GM19468 (cell line): Measurements from ENCODE around the gene TUB.

ENCODE experiments used
- ATAC-seq: cut with Tn5 transposase; IDR thresholded peaks from one replicate; pipeline ENCODE4 v1.9.1; 2021; ENCODE audit warnings: mild to moderate bottlenecking, moderate library complexity, moderate number of reproducible peaks; ENCODE audit not compliant: unreplicated experiment; ENCODE audit errors: extremely low read depth

The TUB gene

GRCh38 chr11:8041576-8041975 lies 39.4 kb upstream of the TUB start:
- ATAC-seq, result no peak

DNA sequence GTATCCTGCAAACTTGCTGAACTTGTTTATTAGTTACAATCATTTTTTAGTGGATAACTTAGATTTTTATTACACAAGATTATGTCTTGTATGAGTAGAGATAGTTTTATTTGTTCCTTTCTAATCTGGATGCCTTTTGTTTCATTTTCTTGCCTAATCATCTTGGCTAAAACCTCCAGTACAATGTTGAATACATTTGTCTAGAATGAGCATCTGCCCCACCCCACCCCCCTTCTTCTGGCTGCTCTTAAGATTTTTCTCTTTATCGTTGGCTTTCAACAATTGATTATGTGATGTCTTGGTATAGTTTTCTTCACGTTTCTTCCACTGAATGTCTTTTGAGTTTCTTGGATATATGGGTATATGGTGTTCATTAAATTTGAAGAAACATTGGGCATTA lies 37.3 kb upstream of the TUB start:
- no peak for ATAC-seq

DNA sequence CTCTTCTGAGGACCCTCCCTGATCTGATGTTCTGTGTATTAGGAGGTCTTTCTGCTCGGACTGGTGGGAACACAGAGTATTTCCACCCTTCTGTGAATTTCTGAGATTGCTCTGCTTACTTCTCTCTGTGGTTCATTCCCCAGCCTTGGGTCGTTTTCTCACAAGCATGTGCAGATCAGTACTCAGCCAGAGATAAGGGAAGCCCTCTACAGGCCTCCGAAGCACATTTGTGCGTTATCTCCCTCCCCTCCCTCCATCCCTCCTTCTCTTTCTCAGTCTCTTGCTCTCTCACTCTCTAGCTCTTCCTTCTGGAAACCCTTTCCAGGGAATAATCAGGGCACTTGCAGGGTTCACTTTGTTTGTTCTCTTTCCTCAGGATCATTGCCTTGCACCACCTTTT lies 35.2 kb upstream of the TUB start:
- no peak for ATAC-seq

DNA sequence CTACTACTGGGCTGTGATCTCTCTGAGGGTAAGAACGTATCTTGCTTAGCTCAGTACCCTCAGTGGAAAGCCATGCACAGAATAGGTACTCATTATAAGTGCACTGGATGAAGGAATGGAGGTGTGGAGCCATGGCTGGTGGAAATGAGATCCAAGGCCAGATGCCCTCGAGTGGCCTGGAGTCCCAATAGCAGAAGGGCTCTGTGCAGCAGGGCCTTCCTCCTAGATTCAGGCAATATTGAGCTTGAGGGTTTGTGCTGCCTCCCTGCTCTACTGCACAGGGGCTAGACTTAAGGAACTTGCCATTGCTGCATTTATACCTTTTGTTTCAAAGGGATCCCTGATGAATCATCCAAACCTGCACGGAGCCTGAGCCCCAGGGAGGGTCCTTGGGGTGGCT lies 33.6 kb upstream of the TUB start:
- ATAC-seq, result no peak

GRCh38 chr11:8049084-8049483 lies 31.9 kb upstream of the TUB start:
- no peak for ATAC-seq

- ATAC-seq, result no peak
These were observed 25.7 kb upstream of the TUB start for GRCh38 chr11:8055091-8055835.

DNA sequence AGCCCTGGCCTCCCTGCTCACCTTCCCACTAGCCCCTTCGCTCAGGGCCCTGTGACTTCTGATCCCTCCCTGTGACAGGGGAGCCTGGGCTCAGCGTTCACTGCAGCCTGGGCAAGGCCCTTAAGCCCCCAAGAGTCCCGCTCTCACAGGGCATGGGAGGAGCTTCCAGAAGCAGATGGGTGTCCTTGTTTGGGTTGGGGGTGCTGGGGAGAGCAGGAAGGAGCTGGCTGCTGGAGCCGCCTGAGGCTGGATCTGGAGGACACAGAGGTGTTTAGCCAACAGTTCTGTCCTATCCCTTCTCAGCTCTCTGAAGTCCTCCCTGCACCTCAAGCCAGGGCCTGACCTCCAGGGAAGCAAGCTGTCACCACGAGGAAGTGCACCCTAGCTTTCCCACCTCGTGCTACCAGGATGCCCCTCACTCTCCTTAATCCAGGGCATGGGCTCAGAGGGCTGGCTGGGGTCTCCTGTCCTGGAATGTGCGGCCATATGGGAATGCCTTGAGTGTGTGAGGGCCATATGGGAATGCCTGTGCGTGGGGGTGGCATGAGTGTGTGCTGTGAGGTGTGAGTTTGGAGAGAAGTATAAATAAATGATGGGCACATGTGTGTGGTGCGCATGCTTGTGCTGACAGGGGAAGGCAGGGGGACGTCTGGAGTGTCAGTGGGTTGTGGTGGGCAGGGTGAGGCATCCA lies 25.0 kb upstream of the TUB start:
- ATAC-seq, result no peak

DNA sequence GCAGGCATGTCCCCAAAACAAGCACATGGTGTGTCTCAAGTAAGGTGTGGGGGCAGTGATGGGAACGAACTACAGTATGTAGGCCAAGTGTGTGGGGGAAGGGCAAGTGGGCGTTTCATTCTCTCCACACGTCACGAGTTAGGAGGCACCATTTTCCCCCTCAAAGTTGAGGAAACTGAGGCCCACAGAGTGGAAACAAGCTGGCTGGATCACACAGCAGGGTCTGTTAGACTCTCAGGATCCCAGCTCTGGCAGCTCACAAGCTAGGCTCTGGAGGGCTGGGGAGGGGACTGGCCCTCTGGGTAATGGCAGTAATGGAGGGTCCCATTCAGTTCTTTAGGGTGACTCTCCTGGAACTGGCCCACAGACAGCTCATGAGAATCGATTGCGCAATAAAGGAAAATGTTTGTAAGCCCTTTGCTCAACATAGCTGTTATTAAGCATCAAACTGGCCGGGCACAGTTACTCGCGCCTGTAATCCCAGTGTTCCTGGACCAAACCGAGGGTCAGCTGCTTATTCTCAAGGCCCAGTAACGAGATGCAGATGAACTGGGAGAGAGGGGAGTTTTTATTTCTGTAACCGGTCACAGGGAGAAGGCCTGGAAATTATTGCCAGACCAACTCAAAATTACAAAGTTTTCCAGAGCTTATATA lies 24.1 kb upstream of the TUB start:
- ATAC-seq, result no peak

DNA sequence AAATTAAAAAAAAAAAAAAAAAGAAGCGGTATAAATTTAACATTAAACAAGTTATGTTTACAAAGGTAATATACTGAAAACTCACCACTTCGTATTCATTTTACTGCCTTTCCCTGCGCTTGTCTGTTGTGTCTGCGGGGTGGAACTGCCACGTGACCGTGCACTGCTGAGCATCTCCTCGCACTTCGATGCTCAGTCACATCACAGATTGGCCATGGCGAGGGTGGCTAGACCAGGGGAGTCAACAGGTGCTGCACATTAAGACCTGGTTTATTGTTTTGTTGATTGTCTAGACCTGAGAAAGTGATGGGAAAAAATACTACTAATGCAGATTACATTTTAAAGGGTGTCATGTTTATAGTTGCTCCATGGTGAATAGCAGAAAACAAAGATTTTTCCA lies 22.8 kb upstream of the TUB start:
- ATAC-seq, result no peak

GRCh38 chr11:8059030-8059429 lies 22.0 kb upstream of the TUB start:
- ATAC-seq, result no peak

- no peak for ATAC-seq
These were observed 21.4 kb upstream of the TUB start for GRCh38 chr11:8059571-8060011.

- ATAC-seq, result no peak
These were observed 20.8 kb upstream of the TUB start for GRCh38 chr11:8060146-8060719.

DNA sequence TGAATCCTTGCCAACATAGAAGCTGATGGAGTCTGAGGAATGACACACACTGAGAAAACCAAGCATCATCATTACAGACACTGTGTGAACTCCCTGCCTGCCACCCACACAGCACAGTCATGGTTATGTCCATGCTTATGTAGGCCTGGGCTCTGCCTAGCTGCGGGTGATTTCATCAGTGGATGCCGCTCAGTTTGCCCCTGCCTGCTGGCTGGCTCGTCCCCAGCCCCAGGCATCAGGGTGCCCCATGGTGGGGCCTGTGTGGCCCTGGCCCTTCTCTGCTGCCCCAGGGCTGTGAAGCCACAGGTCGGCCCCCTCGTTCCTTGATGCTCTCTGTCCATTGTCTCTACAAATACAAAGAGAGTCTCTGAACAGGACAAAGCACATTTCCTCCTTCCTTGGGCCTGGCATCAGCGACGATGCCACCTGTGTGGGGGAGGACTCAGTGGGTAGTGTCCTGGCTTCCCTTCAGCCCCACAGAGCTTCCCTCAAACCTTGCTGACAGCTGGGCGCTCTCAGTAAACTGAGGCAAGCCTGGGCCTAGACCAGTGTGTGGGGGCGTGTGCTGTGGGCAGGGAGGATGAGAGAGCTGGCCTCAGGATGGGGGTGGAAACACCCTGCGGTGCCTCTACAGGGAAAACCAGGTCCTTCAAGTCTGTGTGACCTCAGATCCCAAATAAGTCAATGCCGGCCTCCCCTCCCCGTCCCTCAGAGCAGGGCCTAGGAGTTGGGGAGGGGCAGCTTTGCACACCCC lies 20.0 kb upstream of the TUB start:
- ATAC-seq, result no peak

DNA sequence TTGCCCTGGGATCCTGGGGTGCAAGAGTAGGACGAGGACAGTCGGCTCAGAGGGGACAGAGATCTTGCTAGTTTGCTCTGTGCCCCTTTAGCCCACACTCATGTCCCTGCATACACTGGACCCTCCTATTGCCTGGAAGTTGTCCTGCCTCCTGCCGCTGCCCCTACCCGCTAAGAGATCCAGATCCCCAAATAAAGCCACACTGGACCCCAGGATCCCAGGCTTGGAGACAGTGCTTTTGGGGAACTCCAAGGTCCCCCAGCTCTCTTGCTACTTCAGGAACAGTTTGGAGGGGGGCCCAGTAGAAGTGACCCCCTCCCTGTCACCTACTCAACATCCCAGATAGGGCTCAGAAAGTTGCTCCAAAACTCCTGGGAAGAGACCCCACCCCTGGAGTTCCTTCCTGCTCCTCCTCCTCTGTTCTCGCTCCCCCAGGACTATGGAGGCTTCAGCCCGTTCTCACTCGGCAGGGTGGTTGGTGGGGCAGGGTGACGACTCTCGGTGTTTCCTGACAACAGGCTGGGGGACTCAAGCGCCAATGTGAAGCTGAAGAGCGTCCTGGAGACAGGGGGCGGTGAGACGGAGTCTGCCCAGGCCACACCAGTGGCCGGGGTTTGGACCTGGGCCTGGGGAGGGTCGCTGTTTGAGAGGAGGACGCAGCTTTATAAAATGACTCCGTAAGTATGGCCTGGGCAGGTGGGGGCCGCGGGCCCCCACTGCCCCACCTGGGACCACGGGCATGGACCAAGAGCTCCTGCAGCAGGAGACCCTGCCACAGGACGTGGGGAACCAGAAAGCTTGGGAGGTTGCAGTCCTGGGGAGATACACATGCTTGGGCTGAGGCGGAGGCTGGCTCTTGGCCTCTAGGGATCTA lies 19.2 kb upstream of the TUB start:
- no peak for ATAC-seq

GRCh38 chr11:8062781-8063257 lies 18.2 kb upstream of the TUB start:
- ATAC-seq, result no peak

DNA sequence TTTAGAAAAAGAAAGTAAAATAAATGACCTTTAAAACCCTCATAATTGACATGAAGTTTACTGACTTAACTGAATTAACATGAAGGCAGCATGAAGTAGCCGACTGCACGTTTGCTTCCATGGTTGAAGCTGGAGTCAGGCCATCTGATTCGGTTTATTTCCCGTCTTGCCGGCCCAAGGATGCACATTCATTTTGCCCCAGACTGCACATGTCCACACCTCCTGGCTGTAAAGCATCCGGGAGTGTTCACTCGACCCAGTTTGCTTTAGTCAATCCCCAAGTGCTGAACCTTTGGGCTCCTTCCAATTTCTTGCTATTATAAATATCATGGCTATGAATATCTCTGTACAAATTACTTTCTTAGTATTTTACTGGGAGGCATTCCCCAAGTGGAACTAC lies 17.7 kb upstream of the TUB start:
- no peak for ATAC-seq

GRCh38 chr11:8065031-8065430 lies 16.0 kb upstream of the TUB start:
- no peak for ATAC-seq

GRCh38 chr11:8066036-8066910 lies 14.7 kb upstream of the TUB start:
- ATAC-seq, result no peak
